ENCODE data around the gene VASP. TPM values are rescaled to one million over a fixed set of nuclear protein-coding genes. Genes with fewer than 3 reads are reported as not detected.

VASP gene
- total and polyA plus RNA-seq, 9 of the 15 experiments (the other 6 are each of a cell fraction or from before 2014, with no cell fraction given): 16.7 to 261 (median 112) TPM

DNA sequence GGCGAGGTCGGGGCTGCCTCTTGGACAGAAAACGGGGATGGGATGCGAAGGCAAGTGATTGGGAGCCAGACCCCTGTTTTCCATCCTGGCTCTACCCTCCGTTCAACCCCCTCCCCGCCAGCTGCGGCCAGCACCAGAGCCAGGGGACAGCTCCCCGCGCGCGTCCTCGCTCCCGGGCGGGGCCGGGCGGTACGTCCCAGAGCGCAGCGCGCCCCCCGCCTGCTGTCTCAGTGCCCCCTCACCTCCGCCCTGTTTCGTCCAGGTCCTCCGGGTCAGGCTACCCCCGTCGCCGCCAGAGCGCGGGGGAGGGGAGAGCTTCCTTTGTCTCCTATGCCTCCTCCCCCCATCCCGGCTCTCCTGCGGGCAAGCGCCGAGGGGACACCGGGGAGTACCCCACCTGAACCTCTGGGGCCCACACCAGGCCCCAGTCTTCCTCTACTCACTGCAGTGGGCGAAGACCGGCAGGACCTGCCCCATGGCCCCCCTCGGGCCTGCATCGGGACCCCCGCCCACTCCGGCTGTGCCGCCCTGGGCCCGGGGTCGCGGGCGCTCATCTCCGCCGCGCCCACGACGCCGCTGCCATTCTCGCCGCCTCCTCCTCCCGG, 10.8 kb upstream of the VASP start (continued):
- TF ChIP-seq, protein P1, sequence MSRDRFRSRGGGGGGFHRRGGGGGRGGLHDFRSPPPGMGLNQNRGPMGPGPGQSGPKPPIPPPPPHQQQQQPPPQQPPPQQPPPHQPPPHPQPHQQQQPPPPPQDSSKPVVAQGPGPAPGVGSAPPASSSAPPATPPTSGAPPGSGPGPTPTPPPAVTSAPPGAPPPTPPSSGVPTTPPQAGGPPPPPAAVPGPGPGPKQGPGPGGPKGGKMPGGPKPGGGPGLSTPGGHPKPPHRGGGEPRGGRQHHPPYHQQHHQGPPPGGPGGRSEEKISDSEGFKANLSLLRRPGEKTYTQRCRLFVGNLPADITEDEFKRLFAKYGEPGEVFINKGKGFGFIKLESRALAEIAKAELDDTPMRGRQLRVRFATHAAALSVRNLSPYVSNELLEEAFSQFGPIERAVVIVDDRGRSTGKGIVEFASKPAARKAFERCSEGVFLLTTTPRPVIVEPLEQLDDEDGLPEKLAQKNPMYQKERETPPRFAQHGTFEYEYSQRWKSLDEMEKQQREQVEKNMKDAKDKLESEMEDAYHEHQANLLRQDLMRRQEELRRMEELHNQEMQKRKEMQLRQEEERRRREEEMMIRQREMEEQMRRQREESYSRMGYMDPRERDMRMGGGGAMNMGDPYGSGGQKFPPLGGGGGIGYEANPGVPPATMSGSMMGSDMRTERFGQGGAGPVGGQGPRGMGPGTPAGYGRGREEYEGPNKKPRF (IDR thresholded peaks at IDR 0.05; ENCODE audit: low read depth, low read length): no peak
- TF ChIP-seq, protein P2, sequence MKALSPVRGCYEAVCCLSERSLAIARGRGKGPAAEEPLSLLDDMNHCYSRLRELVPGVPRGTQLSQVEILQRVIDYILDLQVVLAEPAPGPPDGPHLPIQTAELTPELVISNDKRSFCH (CRISPR knock-in tag; IDR thresholded peaks at IDR 0.05): no peak
- TF ChIP-seq, protein P2 (tag; IDR thresholded peaks at IDR 0.05): 0 out of 2 replicates have a peak, but pooled peaks have one; percentile 40
- no peak for TF ChIP-seq TOE1 (IDR thresholded peaks at IDR 0.05; ENCODE audit: borderline replicate concordance)
- 0 out of 2 replicates have a peak, but pooled peaks have one; percentile 24 for TF ChIP-seq TOE1 (CRISPR knock-in tag; IDR thresholded peaks at IDR 0.05; ENCODE audit: borderline replicate concordance, low read depth)
- no peak for TF ChIP-seq TCFL5 (CRISPR knock-in tag; conservative IDR thresholded peaks at IDR 0.05)
- peak in 1 of 2 experiments; percentile 62; a peak in 1 of 4 replicates for TF ChIP-seq RCOR1 (IDR thresholded peaks at IDR 0.05; ENCODE audit: borderline replicate concordance in 1 of 2, low read depth in 2 of 2, low read length in 2 of 2)
- TF ChIP-seq, protein P3, sequence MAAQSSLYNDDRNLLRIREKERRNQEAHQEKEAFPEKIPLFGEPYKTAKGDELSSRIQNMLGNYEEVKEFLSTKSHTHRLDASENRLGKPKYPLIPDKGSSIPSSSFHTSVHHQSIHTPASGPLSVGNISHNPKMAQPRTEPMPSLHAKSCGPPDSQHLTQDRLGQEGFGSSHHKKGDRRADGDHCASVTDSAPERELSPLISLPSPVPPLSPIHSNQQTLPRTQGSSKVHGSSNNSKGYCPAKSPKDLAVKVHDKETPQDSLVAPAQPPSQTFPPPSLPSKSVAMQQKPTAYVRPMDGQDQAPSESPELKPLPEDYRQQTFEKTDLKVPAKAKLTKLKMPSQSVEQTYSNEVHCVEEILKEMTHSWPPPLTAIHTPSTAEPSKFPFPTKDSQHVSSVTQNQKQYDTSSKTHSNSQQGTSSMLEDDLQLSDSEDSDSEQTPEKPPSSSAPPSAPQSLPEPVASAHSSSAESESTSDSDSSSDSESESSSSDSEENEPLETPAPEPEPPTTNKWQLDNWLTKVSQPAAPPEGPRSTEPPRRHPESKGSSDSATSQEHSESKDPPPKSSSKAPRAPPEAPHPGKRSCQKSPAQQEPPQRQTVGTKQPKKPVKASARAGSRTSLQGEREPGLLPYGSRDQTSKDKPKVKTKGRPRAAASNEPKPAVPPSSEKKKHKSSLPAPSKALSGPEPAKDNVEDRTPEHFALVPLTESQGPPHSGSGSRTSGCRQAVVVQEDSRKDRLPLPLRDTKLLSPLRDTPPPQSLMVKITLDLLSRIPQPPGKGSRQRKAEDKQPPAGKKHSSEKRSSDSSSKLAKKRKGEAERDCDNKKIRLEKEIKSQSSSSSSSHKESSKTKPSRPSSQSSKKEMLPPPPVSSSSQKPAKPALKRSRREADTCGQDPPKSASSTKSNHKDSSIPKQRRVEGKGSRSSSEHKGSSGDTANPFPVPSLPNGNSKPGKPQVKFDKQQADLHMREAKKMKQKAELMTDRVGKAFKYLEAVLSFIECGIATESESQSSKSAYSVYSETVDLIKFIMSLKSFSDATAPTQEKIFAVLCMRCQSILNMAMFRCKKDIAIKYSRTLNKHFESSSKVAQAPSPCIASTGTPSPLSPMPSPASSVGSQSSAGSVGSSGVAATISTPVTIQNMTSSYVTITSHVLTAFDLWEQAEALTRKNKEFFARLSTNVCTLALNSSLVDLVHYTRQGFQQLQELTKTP (IDR thresholded peaks at IDR 0.05; ENCODE audit: low read depth in 1 of 2, partially characterized antibody in 2 of 2): peak in 1 of 2 experiments; percentile 71
- TF ChIP-seq ZNF282 (CRISPR knock-in tag; IDR thresholded peaks at IDR 0.05): 0 out of 2 replicates have a peak, but pooled peaks have one; percentile 76
- no peak for TF ChIP-seq CAMTA2 (CRISPR knock-in tag; conservative IDR thresholded peaks at IDR 0.05)
- TF ChIP-seq, protein P4, sequence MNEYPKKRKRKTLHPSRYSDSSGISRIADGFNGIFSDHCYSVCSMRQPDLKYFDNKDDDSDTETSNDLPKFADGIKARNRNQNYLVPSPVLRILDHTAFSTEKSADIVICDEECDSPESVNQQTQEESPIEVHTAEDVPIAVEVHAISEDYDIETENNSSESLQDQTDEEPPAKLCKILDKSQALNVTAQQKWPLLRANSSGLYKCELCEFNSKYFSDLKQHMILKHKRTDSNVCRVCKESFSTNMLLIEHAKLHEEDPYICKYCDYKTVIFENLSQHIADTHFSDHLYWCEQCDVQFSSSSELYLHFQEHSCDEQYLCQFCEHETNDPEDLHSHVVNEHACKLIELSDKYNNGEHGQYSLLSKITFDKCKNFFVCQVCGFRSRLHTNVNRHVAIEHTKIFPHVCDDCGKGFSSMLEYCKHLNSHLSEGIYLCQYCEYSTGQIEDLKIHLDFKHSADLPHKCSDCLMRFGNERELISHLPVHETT (CRISPR knock-in tag; conservative IDR thresholded peaks at IDR 0.05 in 1 of 2, IDR thresholded peaks at IDR 0.05 in 1 of 2): no peak
- TF ChIP-seq, protein P5, sequence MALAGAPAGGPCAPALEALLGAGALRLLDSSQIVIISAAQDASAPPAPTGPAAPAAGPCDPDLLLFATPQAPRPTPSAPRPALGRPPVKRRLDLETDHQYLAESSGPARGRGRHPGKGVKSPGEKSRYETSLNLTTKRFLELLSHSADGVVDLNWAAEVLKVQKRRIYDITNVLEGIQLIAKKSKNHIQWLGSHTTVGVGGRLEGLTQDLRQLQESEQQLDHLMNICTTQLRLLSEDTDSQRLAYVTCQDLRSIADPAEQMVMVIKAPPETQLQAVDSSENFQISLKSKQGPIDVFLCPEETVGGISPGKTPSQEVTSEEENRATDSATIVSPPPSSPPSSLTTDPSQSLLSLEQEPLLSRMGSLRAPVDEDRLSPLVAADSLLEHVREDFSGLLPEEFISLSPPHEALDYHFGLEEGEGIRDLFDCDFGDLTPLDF (CRISPR knock-in tag; IDR thresholded peaks at IDR 0.05): peak; percentile 40; the same call in 1 of the 2 replicates
- TF ChIP-seq, protein P6, sequence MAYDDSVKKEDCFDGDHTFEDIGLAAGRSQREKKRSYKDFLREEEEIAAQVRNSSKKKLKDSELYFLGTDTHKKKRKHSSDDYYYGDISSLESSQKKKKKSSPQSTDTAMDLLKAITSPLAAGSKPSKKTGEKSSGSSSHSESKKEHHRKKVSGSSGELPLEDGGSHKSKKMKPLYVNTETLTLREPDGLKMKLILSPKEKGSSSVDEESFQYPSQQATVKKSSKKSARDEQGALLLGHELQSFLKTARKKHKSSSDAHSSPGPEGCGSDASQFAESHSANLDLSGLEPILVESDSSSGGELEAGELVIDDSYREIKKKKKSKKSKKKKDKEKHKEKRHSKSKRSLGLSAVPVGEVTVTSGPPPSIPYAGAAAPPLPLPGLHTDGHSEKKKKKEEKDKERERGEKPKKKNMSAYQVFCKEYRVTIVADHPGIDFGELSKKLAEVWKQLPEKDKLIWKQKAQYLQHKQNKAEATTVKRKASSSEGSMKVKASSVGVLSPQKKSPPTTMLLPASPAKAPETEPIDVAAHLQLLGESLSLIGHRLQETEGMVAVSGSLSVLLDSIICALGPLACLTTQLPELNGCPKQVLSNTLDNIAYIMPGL (CRISPR knock-in tag; IDR thresholded peaks at IDR 0.05): no peak
- TF ChIP-seq, protein P7, sequence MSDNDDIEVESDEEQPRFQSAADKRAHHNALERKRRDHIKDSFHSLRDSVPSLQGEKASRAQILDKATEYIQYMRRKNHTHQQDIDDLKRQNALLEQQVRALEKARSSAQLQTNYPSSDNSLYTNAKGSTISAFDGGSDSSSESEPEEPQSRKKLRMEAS (CRISPR knock-in tag; IDR thresholded peaks at IDR 0.05): peak; percentile 73

Measured in K562 (cell line).